Endodermal cell (in vitro differentiated cells): ENCODE measurements around the gene ADARB1. TPM values are rescaled to one million over a fixed set of nuclear protein-coding genes. Genes with fewer than 3 reads are reported as not detected.
A peak's percentile ranks its signal among the peaks of the same experiment; 100 is the strongest.

Source experiments
- DNase-seq: peaks from one replicate; pipeline ENCODE4 v3.0.0-alpha.2; 2017
- H3K27ac ChIP-seq: 2 replicates; pipeline ENCODE4 v1.5.1; 2013; ENCODE audit warnings: mild to moderate bottlenecking, low read depth, low read length, moderate library complexity
- H3K27me3 ChIP-seq: 2 replicates; pipeline ENCODE4 v1.6.1; 2013; ENCODE audit warnings: mild to moderate bottlenecking, low read length, moderate library complexity; ENCODE audit not compliant: insufficient read depth, control insufficient read depth, poor library complexity, severe bottlenecking
- H3K36me3 ChIP-seq: 2 replicates; pipeline ENCODE4 v1.7.0; 2013; ENCODE audit warnings: mild to moderate bottlenecking, low read length, moderate library complexity; ENCODE audit not compliant: control insufficient read depth, insufficient read depth
- H3K4me1 ChIP-seq: one replicate; pipeline ENCODE4 v1.7.0; 2013; ENCODE audit warnings: low read length; ENCODE audit not compliant: control insufficient read depth, insufficient read depth
- H3K4me3 ChIP-seq: 2 replicates; pipeline ENCODE4 v1.5.1; 2013; ENCODE audit warnings: mild to moderate bottlenecking, low read length, moderate library complexity
- H3K9ac ChIP-seq: 2 replicates; pipeline ENCODE4 v1.6.1; 2013; ENCODE audit warnings: mild to moderate bottlenecking, low read length, moderate library complexity; ENCODE audit not compliant: poor library complexity, severe bottlenecking; ENCODE audit errors: extremely low read depth
- H3K9me3 ChIP-seq: 2 replicates; pipeline ENCODE4 v1.6.1; 2013; ENCODE audit warnings: mild to moderate bottlenecking, low read length, moderate library complexity; ENCODE audit not compliant: control insufficient read depth
- H3K27ac Mint-ChIP-seq: 2 replicates; pipeline ENCODE4 v1.8.0; 2020; ENCODE audit warnings: mixed read lengths
- H3K27me3 Mint-ChIP-seq: 2 replicates; pipeline ENCODE4 v1.8.0; 2021; ENCODE audit warnings: mild to moderate bottlenecking, mixed read lengths; ENCODE audit not compliant: insufficient read depth
- H3K36me3 Mint-ChIP-seq: 2 replicates; pipeline ENCODE4 v1.8.0; 2020; ENCODE audit warnings: low read depth, mixed read lengths
- H3K4me1 Mint-ChIP-seq: 2 replicates; pipeline ENCODE4 v1.8.0; 2020; ENCODE audit warnings: mixed read lengths
- H3K4me3 Mint-ChIP-seq: 2 replicates; pipeline ENCODE4 v1.8.0; 2020; ENCODE audit warnings: mild to moderate bottlenecking, moderate library complexity, mixed read lengths
- H3K9me3 Mint-ChIP-seq: 2 replicates; pipeline ENCODE4 v1.8.0; 2020; ENCODE audit warnings: mild to moderate bottlenecking, mixed read lengths
- WGBS, 2 experiments: methylation state at CpG; one replicate each; pipeline versions ENCODE4 v1.1.5 to v1.1.7; 2013; ENCODE audit warnings: missing lambda C conversion rate in 2 of 2, mixed read lengths in 1 of 2; ENCODE audit not compliant: insufficient coverage in 1 of 2, insufficient read length in 1 of 2; 5-methylcytosine and 5-hydroxymethylcytosine counted together
- total RNA-seq, 2 donors: library from RNA; stranded (reverse); fragmentation: NEBNext Ultra II Directional in 1 of 2; extraction: Animal tissue kit (Norgen Biotek cat#: 25700) in 1 of 2; gene quantifications; 2 replicates in 1 of 2; 3 replicates in 1 of 2; pipeline ENCODE4 v1.2.1, GENCODE V29; 2021
- TF ChIP-seq, protein P1 (sequence below): fragments of 200-600 bp; sonication (generic); conservative IDR thresholded peaks from 2 replicates; pipeline ENCODE4 v1.5.0; 2021; ENCODE audit warnings: antibody characterized with exemption, mild to moderate bottlenecking

Gene ADARB1
- total RNA-seq, 2 donors from 2014 or later, result 11.5 to 20.1 TPM

DNA sequence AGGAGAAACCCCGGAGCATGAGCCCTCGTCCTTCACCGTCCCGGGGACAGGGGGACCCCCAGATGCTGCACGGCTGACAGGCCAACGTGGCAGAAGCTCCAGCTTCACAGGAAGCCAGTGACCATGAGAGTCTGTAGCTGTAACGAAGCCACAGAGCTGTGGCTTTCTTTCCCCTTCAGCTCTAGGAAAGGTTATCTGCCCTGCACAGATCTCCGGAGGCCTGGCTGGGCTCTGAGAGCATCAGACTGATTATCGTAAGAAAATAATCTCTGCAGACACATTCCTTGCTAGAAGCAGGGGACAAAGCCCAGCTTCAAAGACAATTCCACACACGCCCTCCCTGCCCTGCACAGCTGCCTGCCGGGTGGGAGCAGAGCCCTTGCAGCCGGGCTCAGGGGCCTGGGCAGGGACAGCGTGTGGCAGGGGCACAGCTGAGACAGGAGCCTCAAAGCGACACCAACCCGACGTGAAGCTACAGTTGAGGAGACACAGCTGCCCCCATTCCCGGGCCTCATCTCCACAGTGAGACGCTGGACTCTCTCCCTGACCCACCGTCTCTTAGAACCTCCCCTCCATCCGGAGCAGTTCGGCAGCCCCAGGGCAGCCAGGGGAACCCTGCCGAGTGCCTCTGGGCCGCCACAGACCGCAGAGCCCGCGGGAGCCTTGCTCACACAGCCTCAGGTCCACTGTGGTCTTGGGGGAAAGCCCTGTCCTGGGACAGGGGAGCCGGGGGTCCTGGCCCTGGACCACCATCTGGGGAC lies 182.7 kb downstream of the ADARB1 start:
- DNase-seq, result peak; percentile 41
- peaks cover 5% of the 10 kb centered on the region for H3K36me3 Mint-ChIP-seq
- no peak overlapping the region for H3K27ac Mint-ChIP-seq
- WGBS, 2 experiments, result 88 to 90% methylated on average over 12 to 27 of the region's 27 CpGs
- H3K4me3 Mint-ChIP-seq, result no peak overlapping the region
- H3K9me3 ChIP-seq, result no peaks in the 10 kb centered on the region
- TF ChIP-seq, protein P1, sequence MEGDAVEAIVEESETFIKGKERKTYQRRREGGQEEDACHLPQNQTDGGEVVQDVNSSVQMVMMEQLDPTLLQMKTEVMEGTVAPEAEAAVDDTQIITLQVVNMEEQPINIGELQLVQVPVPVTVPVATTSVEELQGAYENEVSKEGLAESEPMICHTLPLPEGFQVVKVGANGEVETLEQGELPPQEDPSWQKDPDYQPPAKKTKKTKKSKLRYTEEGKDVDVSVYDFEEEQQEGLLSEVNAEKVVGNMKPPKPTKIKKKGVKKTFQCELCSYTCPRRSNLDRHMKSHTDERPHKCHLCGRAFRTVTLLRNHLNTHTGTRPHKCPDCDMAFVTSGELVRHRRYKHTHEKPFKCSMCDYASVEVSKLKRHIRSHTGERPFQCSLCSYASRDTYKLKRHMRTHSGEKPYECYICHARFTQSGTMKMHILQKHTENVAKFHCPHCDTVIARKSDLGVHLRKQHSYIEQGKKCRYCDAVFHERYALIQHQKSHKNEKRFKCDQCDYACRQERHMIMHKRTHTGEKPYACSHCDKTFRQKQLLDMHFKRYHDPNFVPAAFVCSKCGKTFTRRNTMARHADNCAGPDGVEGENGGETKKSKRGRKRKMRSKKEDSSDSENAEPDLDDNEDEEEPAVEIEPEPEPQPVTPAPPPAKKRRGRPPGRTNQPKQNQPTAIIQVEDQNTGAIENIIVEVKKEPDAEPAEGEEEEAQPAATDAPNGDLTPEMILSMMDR, result no peak
- H3K4me1 ChIP-seq, result no peaks in the 10 kb centered on the region
- no peaks in the 10 kb centered on the region for H3K27me3 ChIP-seq
- H3K9ac ChIP-seq, result no peak overlapping the region
- peak overlapping the region; percentile 32 for H3K27ac ChIP-seq
- no peak overlapping the region for H3K4me3 ChIP-seq
- H3K4me1 Mint-ChIP-seq, result no peaks in the 10 kb centered on the region
- H3K36me3 ChIP-seq, result peaks cover 3% of the 10 kb centered on the region
- no peaks in the 10 kb centered on the region for H3K9me3 Mint-ChIP-seq
- H3K27me3 Mint-ChIP-seq, result no peaks in the 10 kb centered on the region

DNA sequence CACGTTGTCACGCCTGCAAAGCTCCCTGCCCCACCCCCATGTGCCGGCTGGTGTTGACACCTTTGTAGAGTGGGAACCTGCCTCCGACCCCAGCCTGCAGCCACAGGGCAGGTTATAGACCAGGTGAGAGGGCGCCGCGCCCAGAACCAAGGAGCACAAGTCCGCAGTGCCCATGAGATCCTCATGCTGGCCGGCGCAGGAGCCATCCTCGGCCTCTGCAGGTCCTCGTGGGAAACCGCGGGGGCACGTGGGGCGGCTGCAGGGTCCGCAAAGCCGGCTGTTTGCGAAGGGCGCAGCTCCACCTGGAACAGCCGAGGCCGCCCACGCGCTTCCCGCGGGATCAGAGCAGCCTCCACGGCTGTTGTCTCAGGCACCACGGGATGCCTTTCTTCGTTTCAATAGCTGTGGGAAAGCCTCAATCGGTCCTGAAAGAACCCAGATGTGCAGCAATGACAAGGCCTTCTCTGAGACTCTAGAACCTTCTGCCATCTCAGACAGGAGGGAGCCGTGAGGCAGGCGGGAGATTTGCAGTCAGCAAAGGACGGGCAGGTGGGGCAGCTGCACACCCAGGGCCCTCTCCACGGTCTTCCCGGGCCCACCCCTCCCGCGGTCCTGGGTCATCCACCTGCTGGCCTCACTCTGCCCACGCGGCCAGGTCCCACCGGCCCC lies 183.4 kb downstream of the ADARB1 start:
- no peak overlapping the region for H3K27ac Mint-ChIP-seq

DNA sequence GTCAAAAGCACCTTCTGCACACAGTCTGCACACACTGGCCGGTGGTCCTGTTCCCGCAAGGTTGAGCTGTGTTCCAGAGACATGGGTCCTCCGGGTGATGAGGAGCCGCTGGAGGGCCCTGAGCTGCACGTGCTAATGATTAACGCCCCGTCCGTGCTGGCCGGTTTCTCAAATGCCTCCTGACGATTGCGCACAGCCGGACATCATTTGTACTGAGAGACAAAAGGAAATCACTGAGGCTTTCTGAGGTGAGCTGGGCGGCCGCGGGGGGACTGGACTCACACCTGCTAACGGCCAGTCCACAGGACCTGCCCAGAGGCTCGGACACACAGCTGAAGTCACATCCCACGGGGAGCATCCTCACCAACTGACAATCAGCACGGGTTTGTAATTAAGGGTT lies 184.1 kb downstream of the ADARB1 start:
- no peak overlapping the region for H3K4me3 Mint-ChIP-seq
- TF ChIP-seq, protein P1, result no peak
- H3K9me3 Mint-ChIP-seq, result no peaks in the 10 kb centered on the region
- no peak overlapping the region for H3K4me3 ChIP-seq
- no peaks in the 10 kb centered on the region for H3K4me1 Mint-ChIP-seq
- 93 to 94% methylated on average over 14 to 19 of the region's 19 CpGs for WGBS, 2 experiments
- peaks cover 16% of the 10 kb centered on the region for H3K36me3 ChIP-seq
- H3K27ac ChIP-seq, result peak overlapping the region; percentile 24
- no peaks in the 10 kb centered on the region for H3K4me1 ChIP-seq
- no peaks in the 10 kb centered on the region for H3K27me3 ChIP-seq
- no peak overlapping the region for H3K9ac ChIP-seq
- no peak overlapping the region for H3K27ac Mint-ChIP-seq
- H3K27me3 Mint-ChIP-seq, result no peaks in the 10 kb centered on the region
- peaks cover 16% of the 10 kb centered on the region for H3K36me3 Mint-ChIP-seq
- DNase-seq, result peak; percentile 40
- no peaks in the 10 kb centered on the region for H3K9me3 ChIP-seq

More for the DNA sequence above, 183.4 kb downstream of the ADARB1 start:
- Mint-ChIP-seq H3K4me3 (no peak overlapping the region), H3K36me3 (peaks cover 10% of the 10 kb centered on the region), H3K27me3 (no peaks in the 10 kb centered on the region), H3K4me1 (no peaks in the 10 kb centered on the region), H3K9me3 (no peaks in the 10 kb centered on the region)
- H3K9me3 ChIP-seq, result no peaks in the 10 kb centered on the region
- peaks cover 10% of the 10 kb centered on the region for H3K36me3 ChIP-seq
- no peak overlapping the region for H3K9ac ChIP-seq
- DNase-seq, result peak; percentile 67
- 86 to 87% methylated on average over 33 to 40 of the region's 40 CpGs for WGBS, 2 experiments
- TF ChIP-seq, protein P1, result no peak
- no peaks in the 10 kb centered on the region for H3K27me3 ChIP-seq
- no peak overlapping the region for H3K4me3 ChIP-seq
- H3K4me1 ChIP-seq, result no peaks in the 10 kb centered on the region
- peak overlapping the region; percentile 32 for H3K27ac ChIP-seq
